Measurements from ENCODE around the gene USP8.

USP8 gene

GRCh38 chr15:50546566-50546965, 122.4 kb downstream of the USP8 start, which contains the start of gene USP50:
Gene USP50 (minus strand): TSS chr15:50546666. CDS start chr15:50546525, 141 bp downstream.
- DNase-seq, result no peak

GRCh38 chr15:50549326-50549725, 125.1 kb downstream of the USP8 start:
- DNase-seq, result no peak

- DNase-seq, result no peak
Observed at GRCh38 chr15:50552238-50552637, 128.0 kb downstream of the USP8 start.

GRCh38 chr15:50556642-50557371, 132.6 kb downstream of the USP8 start:
- DNase-seq, result no peak

- no peak for DNase-seq
Observed at GRCh38 chr15:50558012-50558411, 133.8 kb downstream of the USP8 start.

GRCh38 chr15:50562735-50563640, 138.8 kb downstream of the USP8 start:
- DNase-seq, result no peak

GRCh38 chr15:50563756-50564155, 139.6 kb downstream of the USP8 start:
- no peak for DNase-seq
